Measurements from ENCODE around the gene PYHIN1.

The PYHIN1 gene

GRCh38 chr1:158931055-158931737, at the start of gene PYHIN1:
Gene PYHIN1, plus strand, starts transcription at chr1:158931552. Its CDS starts 5,359 bp downstream, at chr1:158936911.
- Mint-ChIP-seq H3K4me3 (peak within 1 kb of the TSS; percentile 84), H3K36me3 (peaks cover 15% of the 10 kb centered on the region), H3K9me3 (peaks cover 2% of the 10 kb centered on the region), H3K27ac (peak within 1 kb of the TSS; percentile 92), H3K27me3 (no peaks in the 10 kb centered on the region), H3K4me1 (peaks cover 27% of the 10 kb centered on the region)
- CTCF ChIA-PET = no interaction called here
- peak; percentile 43 for DNase-seq

DNA sequence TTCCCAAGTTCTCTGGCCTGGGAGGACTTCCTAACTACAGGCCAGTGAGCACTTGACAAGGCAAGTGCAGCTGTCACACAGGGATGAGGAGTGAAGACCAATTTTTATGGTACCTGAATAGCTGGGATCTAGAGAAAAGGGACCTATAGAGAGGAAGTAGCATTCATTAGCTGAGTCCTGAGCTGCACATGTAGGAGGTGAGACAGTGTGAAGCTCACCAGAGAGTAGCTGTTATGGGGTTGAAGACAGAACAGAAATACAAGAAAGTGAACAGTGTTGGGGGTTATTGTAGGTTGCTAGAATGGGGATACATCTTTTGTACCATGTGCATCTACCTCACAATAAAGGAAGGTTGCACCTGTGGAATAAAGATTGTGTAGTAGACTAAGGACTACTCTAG, 37.7 kb upstream of the PYHIN1 start:
- no peak for DNase-seq
- Mint-ChIP-seq H3K27ac (no peak overlapping the region), H3K9me3 (no peaks in the 10 kb centered on the region), H3K36me3 (no peaks in the 10 kb centered on the region), H3K4me3 (no peak overlapping the region), H3K27me3 (no peaks in the 10 kb centered on the region), H3K4me1 (no peaks in the 10 kb centered on the region)
- CTCF ChIA-PET = no interaction called here

DNA sequence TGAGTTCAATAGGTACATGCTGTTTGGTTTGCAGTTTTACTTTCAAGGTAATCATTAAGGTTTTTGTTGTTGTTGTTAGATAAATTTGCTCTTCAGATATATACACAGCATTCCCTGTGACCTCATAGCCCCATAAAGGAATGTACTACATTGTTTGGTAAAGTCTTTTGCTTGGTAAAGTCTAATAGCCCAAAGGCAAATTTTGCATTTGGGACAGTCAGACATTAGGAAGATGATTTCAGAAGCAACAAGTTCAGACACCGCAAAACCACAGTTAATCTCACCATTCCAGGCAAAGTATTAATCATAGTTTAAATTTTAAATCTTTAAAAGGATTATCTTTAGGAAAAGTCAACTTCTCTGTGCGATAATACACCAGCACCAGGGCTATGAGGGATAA, 32.6 kb upstream of the PYHIN1 start:
- Mint-ChIP-seq H3K4me1 (no peaks in the 10 kb centered on the region), H3K27ac (no peak overlapping the region), H3K36me3 (no peaks in the 10 kb centered on the region), H3K27me3 (no peaks in the 10 kb centered on the region), H3K9me3 (no peaks in the 10 kb centered on the region), H3K4me3 (no peak overlapping the region)
- CTCF ChIA-PET = no interaction called here
- DNase-seq = no peak

DNA sequence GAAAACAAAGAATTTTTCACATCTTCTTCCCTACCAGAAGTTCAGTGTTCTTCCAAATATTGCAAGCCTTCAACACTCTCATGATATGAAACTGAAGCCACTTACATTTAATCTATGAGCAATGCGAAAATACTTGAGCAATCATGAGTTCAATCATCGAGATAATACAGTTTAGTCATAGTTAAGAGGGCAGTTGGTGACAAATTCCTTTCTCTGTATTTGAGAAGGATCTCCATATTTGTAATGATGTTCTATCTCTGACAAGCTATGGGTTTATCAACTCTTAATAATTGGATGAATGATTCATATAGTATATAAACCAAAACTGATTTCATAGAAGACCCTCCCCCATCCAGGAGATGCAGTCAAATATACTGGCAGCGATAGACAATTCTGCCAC, 29.7 kb upstream of the PYHIN1 start:
- Mint-ChIP-seq H3K27me3 (peaks cover 4% of the 10 kb centered on the region), H3K9me3 (no peaks in the 10 kb centered on the region), H3K36me3 (no peaks in the 10 kb centered on the region), H3K4me1 (no peaks in the 10 kb centered on the region), H3K27ac (no peak overlapping the region), H3K4me3 (no peak overlapping the region)
- no peak for DNase-seq
- CTCF ChIA-PET = no interaction called here

- no peak for DNase-seq
- Mint-ChIP-seq H3K4me1 (no peaks in the 10 kb centered on the region), H3K36me3 (peaks cover 3% of the 10 kb centered on the region), H3K4me3 (no peak overlapping the region), H3K27ac (no peak overlapping the region), H3K9me3 (peaks cover 24% of the 10 kb centered on the region), H3K27me3 (no peaks in the 10 kb centered on the region)
- CTCF ChIA-PET = no interaction called here
Measured at GRCh38 chr1:158916085-158916484, 15.3 kb upstream of the PYHIN1 start.

DNA sequence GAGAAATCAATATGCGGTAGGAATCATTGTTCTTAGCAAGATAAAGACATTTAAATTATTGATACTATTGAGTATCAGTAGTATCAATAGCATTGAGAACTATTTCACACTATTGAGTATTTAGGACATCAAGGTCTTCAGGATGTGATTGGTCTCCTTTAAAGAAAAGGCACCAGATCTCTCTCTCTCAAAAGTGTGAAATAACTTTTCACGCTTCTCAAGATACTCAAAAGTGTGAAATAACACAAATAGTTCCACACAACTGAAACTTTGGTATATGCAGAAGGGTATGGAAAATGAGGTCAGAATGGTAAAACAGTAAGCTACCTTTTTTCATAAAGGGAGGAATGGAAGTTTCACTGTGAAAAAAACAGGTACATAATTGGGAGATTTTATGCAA, 6.7 kb upstream of the PYHIN1 start:
- Mint-ChIP-seq H3K4me3 (no peak overlapping the region), H3K27ac (no peak overlapping the region), H3K27me3 (no peaks in the 10 kb centered on the region), H3K4me1 (no peaks in the 10 kb centered on the region), H3K9me3 (peaks cover 12% of the 10 kb centered on the region), H3K36me3 (peaks cover under 1% of the 10 kb centered on the region)
- CTCF ChIA-PET = interaction anchor here (1.1 kb wide), 1 partner anchor 35 kb away, joined by 3 read pairs; no protein-coding TSS in a partner anchor
- no peak for DNase-seq

GRCh38 chr1:158930504-158930903, 848 bp upstream of the PYHIN1 start:
- CTCF ChIA-PET = no interaction called here
- Mint-ChIP-seq H3K4me1 (peaks cover 27% of the 10 kb centered on the region), H3K27ac (peak overlapping the region; percentile 92), H3K4me3 (no peak overlapping the region), H3K36me3 (peaks cover 13% of the 10 kb centered on the region), H3K27me3 (no peaks in the 10 kb centered on the region), H3K9me3 (peaks cover 2% of the 10 kb centered on the region)
- DNase-seq = peak; percentile 62

DNA sequence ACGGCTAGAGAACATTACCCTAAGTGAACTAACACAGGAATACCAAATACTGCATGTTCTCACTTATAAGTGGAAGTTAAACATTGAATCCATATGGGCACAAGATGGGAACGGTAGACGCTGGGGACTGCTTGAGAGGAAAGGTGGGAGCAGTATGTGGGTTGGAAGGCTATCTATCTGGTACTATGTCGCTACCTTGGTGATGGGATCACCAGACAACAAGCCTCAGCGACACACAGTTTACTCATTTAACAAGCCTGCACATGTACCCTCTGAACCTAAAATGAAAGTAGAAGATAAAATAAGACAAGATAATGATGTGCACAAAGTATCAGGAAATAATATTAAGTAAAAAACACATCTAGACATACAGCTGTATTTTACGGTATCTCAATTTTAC, 819 bp downstream of the PYHIN1 start:
- peak overlapping the region; percentile 84 for H3K4me3 Mint-ChIP-seq
- CTCF ChIA-PET = no interaction called here
- peak; percentile 22 for DNase-seq
- peaks cover under 1% of the 10 kb centered on the region for H3K9me3 Mint-ChIP-seq
- peaks cover 18% of the 10 kb centered on the region for H3K36me3 Mint-ChIP-seq
- peaks cover 27% of the 10 kb centered on the region for H3K4me1 Mint-ChIP-seq
- H3K27ac Mint-ChIP-seq = peak overlapping the region; percentile 92
- no peaks in the 10 kb centered on the region for H3K27me3 Mint-ChIP-seq

- Mint-ChIP-seq H3K36me3 (peaks cover 19% of the 10 kb centered on the region), H3K4me3 (peak overlapping the region; percentile 74), H3K27me3 (no peaks in the 10 kb centered on the region), H3K9me3 (no peaks in the 10 kb centered on the region), H3K4me1 (peaks cover 27% of the 10 kb centered on the region), H3K27ac (peak overlapping the region; percentile 79)
- no peak for DNase-seq
- CTCF ChIA-PET = interaction anchor here (0.7 kb wide), 1 partner anchor 64 kb away, joined by 3 read pairs; no protein-coding TSS in a partner anchor
Measured at GRCh38 chr1:158933621-158934020, 2.3 kb downstream of the PYHIN1 start.

GRCh38 chr1:158939180-158939579, 7.8 kb downstream of the PYHIN1 start:
- no peak for DNase-seq
- peaks cover 7% of the 10 kb centered on the region for H3K4me1 Mint-ChIP-seq
- H3K9me3 Mint-ChIP-seq = no peaks in the 10 kb centered on the region
- no peak overlapping the region for H3K4me3 Mint-ChIP-seq
- H3K36me3 Mint-ChIP-seq = peaks cover 44% of the 10 kb centered on the region
- H3K27ac Mint-ChIP-seq = peak overlapping the region; percentile 1
- no peaks in the 10 kb centered on the region for H3K27me3 Mint-ChIP-seq
- CTCF ChIA-PET = no interaction called here

- Mint-ChIP-seq H3K4me1 (no peaks in the 10 kb centered on the region), H3K9me3 (no peaks in the 10 kb centered on the region), H3K27ac (no peak overlapping the region), H3K27me3 (no peaks in the 10 kb centered on the region), H3K36me3 (peaks cover 42% of the 10 kb centered on the region), H3K4me3 (no peak overlapping the region)
- CTCF ChIA-PET = no interaction called here
- DNase-seq = no peak
Measured at GRCh38 chr1:158941317-158941716, 10.0 kb downstream of the PYHIN1 start.

DNA sequence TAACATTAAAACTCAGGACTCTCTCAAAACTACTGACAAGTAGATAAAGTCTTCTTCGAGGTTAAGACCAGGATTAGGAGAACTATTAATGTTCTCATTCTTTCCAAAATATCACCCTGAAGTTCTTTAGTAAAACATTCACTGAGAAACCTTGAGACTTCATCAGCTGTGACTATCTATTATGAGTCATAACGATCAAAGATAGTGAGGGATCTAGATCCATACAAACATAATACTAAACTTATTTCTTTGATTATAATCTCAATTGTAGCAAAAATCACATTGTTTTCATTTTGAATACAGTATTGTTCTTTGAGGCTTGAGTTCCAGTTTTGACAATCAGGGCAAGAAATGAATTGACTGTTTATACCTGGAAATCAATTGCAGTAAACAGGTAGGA, 11.1 kb downstream of the PYHIN1 start:
- no peak overlapping the region for H3K27ac Mint-ChIP-seq
- H3K4me1 Mint-ChIP-seq = no peaks in the 10 kb centered on the region
- CTCF ChIA-PET = no interaction called here
- H3K27me3 Mint-ChIP-seq = no peaks in the 10 kb centered on the region
- no peaks in the 10 kb centered on the region for H3K9me3 Mint-ChIP-seq
- H3K4me3 Mint-ChIP-seq = no peak overlapping the region
- no peak for DNase-seq
- H3K36me3 Mint-ChIP-seq = peaks cover 45% of the 10 kb centered on the region

DNA sequence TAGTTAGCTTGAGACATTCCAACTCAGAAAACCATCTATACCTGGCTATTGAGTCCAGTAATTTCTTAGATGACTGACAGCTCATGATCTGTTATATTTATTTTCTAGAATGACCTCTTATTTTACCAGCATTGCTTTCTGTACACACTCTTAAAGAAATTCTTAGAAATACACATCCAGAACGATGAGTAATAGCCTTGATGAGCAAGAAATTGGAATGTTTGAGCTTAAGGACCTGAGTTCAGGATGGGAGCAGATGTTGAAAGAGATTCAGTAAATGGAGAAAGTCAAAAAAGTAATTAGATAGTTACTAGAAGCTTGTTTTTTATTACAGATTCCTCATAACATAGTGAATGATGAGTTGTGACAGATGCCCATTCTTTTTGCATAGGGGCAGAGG, 11.7 kb downstream of the PYHIN1 start:
- DNase-seq = no peak
- Mint-ChIP-seq H3K36me3 (peaks cover 51% of the 10 kb centered on the region), H3K4me1 (no peaks in the 10 kb centered on the region), H3K27ac (no peak overlapping the region), H3K9me3 (no peaks in the 10 kb centered on the region), H3K4me3 (no peak overlapping the region), H3K27me3 (no peaks in the 10 kb centered on the region)
- CTCF ChIA-PET = interaction anchor here (1.3 kb wide), 1 partner anchor 55 kb away, joined by 3 read pairs; no protein-coding TSS in a partner anchor

- H3K9me3 Mint-ChIP-seq = no peaks in the 10 kb centered on the region
- no peaks in the 10 kb centered on the region for H3K4me1 Mint-ChIP-seq
- H3K27ac Mint-ChIP-seq = no peak overlapping the region
- no peak overlapping the region for H3K4me3 Mint-ChIP-seq
- CTCF ChIA-PET = no interaction called here
- peaks cover 55% of the 10 kb centered on the region for H3K36me3 Mint-ChIP-seq
- H3K27me3 Mint-ChIP-seq = no peaks in the 10 kb centered on the region
- no peak for DNase-seq
Measured at GRCh38 chr1:158945061-158945460, 13.7 kb downstream of the PYHIN1 start.

DNA sequence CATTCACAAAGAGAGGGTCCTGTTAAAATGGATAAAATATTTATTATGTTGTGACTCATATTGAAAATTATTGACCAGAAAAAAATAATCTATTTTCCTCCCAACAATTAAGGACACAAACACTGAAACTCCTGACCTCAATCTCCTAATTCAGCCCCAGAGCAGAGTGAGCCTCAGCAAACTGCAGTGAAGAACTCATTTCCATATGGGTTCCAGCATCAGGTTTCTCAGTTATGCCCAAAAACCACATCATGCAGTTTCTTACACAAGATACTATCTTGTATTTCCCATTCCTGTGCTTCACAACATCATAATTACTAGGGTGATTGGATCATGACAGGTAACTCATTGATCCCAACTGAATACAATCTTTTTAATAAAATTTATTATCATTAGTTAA, 15.4 kb downstream of the PYHIN1 start:
- H3K36me3 Mint-ChIP-seq = peaks cover 61% of the 10 kb centered on the region
- DNase-seq = no peak
- CTCF ChIA-PET = no interaction called here
- no peaks in the 10 kb centered on the region for H3K27me3 Mint-ChIP-seq
- H3K4me1 Mint-ChIP-seq = no peaks in the 10 kb centered on the region
- no peak overlapping the region for H3K27ac Mint-ChIP-seq
- peaks cover 11% of the 10 kb centered on the region for H3K9me3 Mint-ChIP-seq
- no peak overlapping the region for H3K4me3 Mint-ChIP-seq
